ENCODE results near the gene RFX2. TPM values are rescaled to one million over a fixed set of nuclear protein-coding genes. Genes with fewer than 3 reads are reported as not detected.

The RFX2 gene
- total RNA-seq, 2 experiments from 2014 or later, result 6.5 to 7.9 TPM

- H3K9me3 Mint-ChIP-seq, result no peaks in the 10 kb centered on the region
- intact Hi-C loops (cut with micrococcal nuclease), result no loop called here
- peaks cover 1% of the 10 kb centered on the region for H3K27me3 Mint-ChIP-seq
- POLR2A ChIA-PET, result interaction anchor here (0.6 kb wide), 1 partner anchor 117 kb away, joined by 4 read pairs; no protein-coding TSS in a partner anchor
- peak overlapping the region; percentile 8 for H3K27ac Mint-ChIP-seq
- H3K4me3 Mint-ChIP-seq, result no peak overlapping the region
- CTCF ChIA-PET, result interaction anchor here (1.2 to 1.8 kb wide), 2 partner anchors 14 to 64 kb away, joined by 7 read pairs; no protein-coding TSS in a partner anchor
- H3K4me1 Mint-ChIP-seq (ENCODE audit: low read depth), result peaks cover 50% of the 10 kb centered on the region
- DNase-seq, result peak; percentile 56
- no peaks in the 10 kb centered on the region for H3K36me3 Mint-ChIP-seq
These were observed 48.0 kb downstream of the RFX2 start for GRCh38 chr19:6062274-6062673.

GRCh38 chr19:6061376-6062130 lies 48.7 kb downstream of the RFX2 start:
- Mint-ChIP-seq H3K4me3 (no peak overlapping the region), H3K36me3 (no peaks in the 10 kb centered on the region), H3K9me3 (no peaks in the 10 kb centered on the region), H3K27me3 (peaks cover 1% of the 10 kb centered on the region), H3K4me1 (ENCODE audit: low read depth) (peaks cover 46% of the 10 kb centered on the region), H3K27ac (peak overlapping the region; percentile 31)
- POLR2A ChIA-PET, result no interaction called here
- intact Hi-C loops (cut with micrococcal nuclease), result loop anchor here (2.0 kb wide), 1 partner anchor 49 kb away; the partner anchor contains the start of gene RFX2
- DNase-seq, result no peak
- CTCF ChIA-PET, result interaction anchor here (1.2 to 1.8 kb wide), 2 partner anchors 13 to 64 kb away, joined by 7 read pairs; no protein-coding TSS in a partner anchor

- ChIA-PET POLR2A (no interaction called here), CTCF (interaction anchor here (0.7 to 1.8 kb wide), 2 partner anchors 12 to 67 kb away, joined by 3 to 7 read pairs; no protein-coding TSS in a partner anchor)
- Mint-ChIP-seq H3K27ac (peak overlapping the region; percentile 31), H3K27me3 (peaks cover 1% of the 10 kb centered on the region), H3K4me3 (peak overlapping the region; percentile 35), H3K36me3 (no peaks in the 10 kb centered on the region), H3K4me1 (ENCODE audit: low read depth) (peaks cover 39% of the 10 kb centered on the region), H3K9me3 (no peaks in the 10 kb centered on the region)
- intact Hi-C loops (cut with micrococcal nuclease), result loop anchor here (2.0 kb wide), 1 partner anchor 50 kb away; the partner anchor contains the start of gene RFX2
- peak; percentile 62 for DNase-seq
These were observed 49.5 kb downstream of the RFX2 start for GRCh38 chr19:6060600-6061375.

- Mint-ChIP-seq H3K9me3 (no peaks in the 10 kb centered on the region), H3K4me3 (peak overlapping the region; percentile 35), H3K27ac (no peak overlapping the region), H3K36me3 (no peaks in the 10 kb centered on the region), H3K27me3 (peaks cover 1% of the 10 kb centered on the region), H3K4me1 (ENCODE audit: low read depth) (peaks cover 35% of the 10 kb centered on the region)
- intact Hi-C loops (cut with micrococcal nuclease), result loop anchor here (2.0 kb wide), 1 partner anchor 51 kb away; the partner anchor contains the start of gene RFX2
- no peak for DNase-seq
- ChIA-PET POLR2A (no interaction called here), CTCF (interaction anchor here (0.7 kb wide), 1 partner anchor 68 kb away, joined by 3 read pairs; no protein-coding TSS in a partner anchor)
These were observed 50.2 kb downstream of the RFX2 start for GRCh38 chr19:6059988-6060599.

GRCh38 chr19:6059396-6059947 lies 50.8 kb downstream of the RFX2 start:
- Mint-ChIP-seq H3K27ac (no peak overlapping the region), H3K9me3 (no peaks in the 10 kb centered on the region), H3K27me3 (peaks cover 1% of the 10 kb centered on the region), H3K4me3 (no peak overlapping the region), H3K4me1 (ENCODE audit: low read depth) (peaks cover 34% of the 10 kb centered on the region), H3K36me3 (no peaks in the 10 kb centered on the region)
- CTCF ChIA-PET, result no interaction called here
- intact Hi-C loops (cut with micrococcal nuclease), result no loop called here
- POLR2A ChIA-PET, result no interaction called here
- DNase-seq, result no peak

- ChIA-PET CTCF (no interaction called here), POLR2A (no interaction called here)
- no peaks in the 10 kb centered on the region for H3K9me3 Mint-ChIP-seq
- H3K4me1 Mint-ChIP-seq (ENCODE audit: low read depth), result peaks cover 33% of the 10 kb centered on the region
- intact Hi-C loops (cut with micrococcal nuclease), result no loop called here
- DNase-seq, result no peak
- no peaks in the 10 kb centered on the region for H3K27me3 Mint-ChIP-seq
- H3K36me3 Mint-ChIP-seq, result no peaks in the 10 kb centered on the region
- H3K27ac Mint-ChIP-seq, result no peak overlapping the region
- H3K4me3 Mint-ChIP-seq, result no peak overlapping the region
These were observed 51.6 kb downstream of the RFX2 start for GRCh38 chr19:6058518-6059201.

- Mint-ChIP-seq H3K4me1 (ENCODE audit: low read depth) (peaks cover 33% of the 10 kb centered on the region), H3K4me3 (no peak overlapping the region), H3K9me3 (no peaks in the 10 kb centered on the region), H3K27ac (no peak overlapping the region), H3K27me3 (no peaks in the 10 kb centered on the region), H3K36me3 (no peaks in the 10 kb centered on the region)
- ChIA-PET CTCF (interaction anchor here (0.8 to 1.5 kb wide), 3 partner anchors 9 to 90 kb away, joined by 3 to 6 read pairs (median 4); no protein-coding TSS in a partner anchor), POLR2A (interaction anchor here (0.5 kb wide), 1 partner anchor 85 kb away, joined by 5 read pairs; no protein-coding TSS in a partner anchor)
- no peak for DNase-seq
- intact Hi-C loops (cut with micrococcal nuclease), result no loop called here
These were observed 52.4 kb downstream of the RFX2 start for GRCh38 chr19:6057651-6058517.

- ChIA-PET CTCF (interaction anchor here (0.8 to 1.5 kb wide), 4 partner anchors 8 to 90 kb away, joined by 3 to 6 read pairs (median 4); no protein-coding TSS in a partner anchor), POLR2A (interaction anchor here (0.5 kb wide), 1 partner anchor 86 kb away, joined by 5 read pairs; no protein-coding TSS in a partner anchor)
- intact Hi-C loops (cut with micrococcal nuclease), result no loop called here
- Mint-ChIP-seq H3K36me3 (no peaks in the 10 kb centered on the region), H3K9me3 (no peaks in the 10 kb centered on the region), H3K4me1 (ENCODE audit: low read depth) (peaks cover 31% of the 10 kb centered on the region), H3K27me3 (no peaks in the 10 kb centered on the region), H3K27ac (no peak overlapping the region), H3K4me3 (no peak overlapping the region)
- peak; percentile 42 for DNase-seq
These were observed 53.3 kb downstream of the RFX2 start for GRCh38 chr19:6056801-6057650.

- intact Hi-C loops (cut with micrococcal nuclease), result no loop called here
- CTCF ChIA-PET, result interaction anchor here (1.0 to 1.9 kb wide), 3 partner anchors 34 to 69 kb away, joined by 3 to 9 read pairs (median 4); no protein-coding TSS in a partner anchor
- Mint-ChIP-seq H3K4me3 (no peak overlapping the region), H3K27me3 (no peaks in the 10 kb centered on the region), H3K4me1 (ENCODE audit: low read depth) (peaks cover 25% of the 10 kb centered on the region), H3K27ac (no peak overlapping the region), H3K9me3 (no peaks in the 10 kb centered on the region), H3K36me3 (no peaks in the 10 kb centered on the region)
- DNase-seq, result no peak
- POLR2A ChIA-PET, result no interaction called here
These were observed 54.0 kb downstream of the RFX2 start for GRCh38 chr19:6056282-6056741.
